Left kidney (tissue), 2 donors: Measurements from ENCODE around the gene FAR2. TPM values are rescaled to one million over a fixed set of nuclear protein-coding genes. Genes with fewer than 3 reads are reported as not detected.
"Not testable (repeated sequence)": the region's sequence is repeated elsewhere in the genome, so short reads cannot be mapped to it uniquely, and the experiment has no call there.

Source experiments
- DNase-seq: peaks from one replicate; pipeline ENCODE4 v3.0.0-alpha.2; 2013
- polyA plus RNA-seq: library from polyadenylated mRNA; unstranded; fragments of 120-200 nt; gene quantifications from one replicate; pipeline ENCODE4 v1.2.1, GENCODE V29; 2013; ENCODE audit not compliant: insufficient read length

Gene FAR2
- polyA plus RNA-seq, 1 donor: 42.1 TPM

GRCh38 chr12:29152223-29152868 is 3.3 kb downstream of the FAR2 start:
- no peak for DNase-seq

- DNase-seq: peak; percentile 21
Observed at GRCh38 chr12:29152981-29153630, 4.0 kb downstream of the FAR2 start.

GRCh38 chr12:29155079-29155478 is 6.0 kb downstream of the FAR2 start:
- no peak for DNase-seq

GRCh38 chr12:29157486-29157946 is 8.4 kb downstream of the FAR2 start:
- DNase-seq: no peak

GRCh38 chr12:29158115-29158763 is 9.2 kb downstream of the FAR2 start:
- no peak for DNase-seq

- DNase-seq: no peak
Observed at GRCh38 chr12:29159661-29160060, 10.6 kb downstream of the FAR2 start.

- DNase-seq: no peak
Observed at GRCh38 chr12:29160230-29160629, 11.2 kb downstream of the FAR2 start.

GRCh38 chr12:29163146-29163545 is 14.1 kb downstream of the FAR2 start:
- no peak for DNase-seq

- DNase-seq: no peak
Observed at GRCh38 chr12:29164477-29165393, 15.7 kb downstream of the FAR2 start.

- no peak for DNase-seq
Observed at GRCh38 chr12:29167445-29167844, 18.4 kb downstream of the FAR2 start.

- DNase-seq: no peak
Observed at GRCh38 chr12:29167988-29168387, 18.9 kb downstream of the FAR2 start.

GRCh38 chr12:29169978-29170377 is 20.9 kb downstream of the FAR2 start:
- DNase-seq: not testable (repeated sequence)

- DNase-seq: not testable (repeated sequence)
Observed at GRCh38 chr12:29170478-29171084, 21.5 kb downstream of the FAR2 start.

- DNase-seq: no peak
Observed at GRCh38 chr12:29171421-29172258, 22.6 kb downstream of the FAR2 start.

GRCh38 chr12:29176941-29177340 is 27.9 kb downstream of the FAR2 start:
- DNase-seq: no peak

GRCh38 chr12:29182247-29182646 is 33.2 kb downstream of the FAR2 start:
- not testable (repeated sequence) for DNase-seq

GRCh38 chr12:29187756-29188155 is 38.7 kb downstream of the FAR2 start:
- DNase-seq: no peak

GRCh38 chr12:29191267-29191850 is 42.3 kb downstream of the FAR2 start:
- no peak for DNase-seq

- no peak for DNase-seq
Observed at GRCh38 chr12:29198901-29199300, 49.8 kb downstream of the FAR2 start.

GRCh38 chr12:29200586-29200985 is 51.5 kb downstream of the FAR2 start:
- DNase-seq: no peak
